ENCODE data around the gene SLC2A1.
A peak's percentile ranks its signal among the peaks of the same experiment; 100 is the strongest.

Gene SLC2A1

GRCh38 chr1:42950116-42950481, 8.6 kb downstream of the SLC2A1 start:
- no peaks in the 10 kb centered on the region for H3K27me3 ChIP-seq (ENCODE audit: control insufficient read depth, low read length)
- TF ChIP-seq EZH2phosphoT487 (IDR thresholded peaks at IDR 0.05; ENCODE audit: borderline replicate concordance, low read length), result no peak
- no peak for TF ChIP-seq CTCF (IDR thresholded peaks at IDR 0.05; ENCODE audit: low read depth, low read length, poor library complexity, severe bottlenecking)
- peaks cover 100% of the 10 kb centered on the region for H3K79me2 ChIP-seq (ENCODE audit: control insufficient read depth, low read length)
- peak overlapping the region; percentile 28 for H3K27ac ChIP-seq (ENCODE audit: low read depth, low read length)
- peak overlapping the region; percentile 24 for H3K4me2 ChIP-seq (ENCODE audit: low read length)
- H4K20me1 ChIP-seq (ENCODE audit: control insufficient read depth, insufficient read depth, low read depth, low read length), result peaks cover 68% of the 10 kb centered on the region
- peaks cover 91% of the 10 kb centered on the region for H3K4me1 ChIP-seq (ENCODE audit: control insufficient read depth, low read length)
- no peaks in the 10 kb centered on the region for H3K9me3 ChIP-seq (ENCODE audit: control insufficient read depth, insufficient read depth, low read length)
- no peaks in the 10 kb centered on the region for H3K9me2 ChIP-seq (replicated peaks; ENCODE audit: control insufficient read depth, low read length)
- no peak overlapping the region for H3K4me3 ChIP-seq (ENCODE audit: low read length)
- peaks cover 88% of the 10 kb centered on the region for H3K36me3 ChIP-seq (ENCODE audit: control insufficient read depth, low read length)
- H3F3A ChIP-seq (ENCODE audit: control insufficient read depth, insufficient read depth), result no peaks in the 10 kb centered on the region

GRCh38 chr1:42949312-42950115, 9.2 kb downstream of the SLC2A1 start:
- Histone ChIP-seq H3K4me2 (ENCODE audit: low read length) (peak overlapping the region; percentile 24), H3K9me2 (replicated peaks; ENCODE audit: control insufficient read depth, low read length) (no peaks in the 10 kb centered on the region), H3K27ac (ENCODE audit: low read depth, low read length) (peak overlapping the region; percentile 28), H3K36me3 (ENCODE audit: control insufficient read depth, low read length) (peaks cover 88% of the 10 kb centered on the region), H3K79me2 (ENCODE audit: control insufficient read depth, low read length) (peaks cover 100% of the 10 kb centered on the region), H3K4me1 (ENCODE audit: control insufficient read depth, low read length) (peaks cover 91% of the 10 kb centered on the region), H3F3A (ENCODE audit: control insufficient read depth, insufficient read depth) (no peaks in the 10 kb centered on the region), H4K20me1 (ENCODE audit: control insufficient read depth, insufficient read depth, low read depth, low read length) (peaks cover 68% of the 10 kb centered on the region), H3K27me3 (ENCODE audit: control insufficient read depth, low read length) (no peaks in the 10 kb centered on the region), H3K9me3 (ENCODE audit: control insufficient read depth, insufficient read depth, low read length) (no peaks in the 10 kb centered on the region), H3K4me3 (ENCODE audit: low read length) (peak overlapping the region; percentile 10; the same call in 1 of the 2 replicates)
- TF ChIP-seq EZH2phosphoT487 (IDR thresholded peaks at IDR 0.05; ENCODE audit: borderline replicate concordance, low read length) (no peak), CTCF (IDR thresholded peaks at IDR 0.05; ENCODE audit: low read depth, low read length, poor library complexity, severe bottlenecking) (no peak)

- H3F3A ChIP-seq (ENCODE audit: control insufficient read depth, insufficient read depth), result no peaks in the 10 kb centered on the region
- no peak for TF ChIP-seq CTCF (IDR thresholded peaks at IDR 0.05; ENCODE audit: low read depth, low read length, poor library complexity, severe bottlenecking)
- no peak for TF ChIP-seq EZH2phosphoT487 (IDR thresholded peaks at IDR 0.05; ENCODE audit: borderline replicate concordance, low read length)
- no peaks in the 10 kb centered on the region for H3K9me3 ChIP-seq (ENCODE audit: control insufficient read depth, insufficient read depth, low read length)
- peaks cover 100% of the 10 kb centered on the region for H3K79me2 ChIP-seq (ENCODE audit: control insufficient read depth, low read length)
- H3K4me2 ChIP-seq (ENCODE audit: low read length), result no peak overlapping the region
- H3K4me3 ChIP-seq (ENCODE audit: low read length), result no peak overlapping the region
- H3K27ac ChIP-seq (ENCODE audit: low read depth, low read length), result no peak overlapping the region
- H3K27me3 ChIP-seq (ENCODE audit: control insufficient read depth, low read length), result no peaks in the 10 kb centered on the region
- peaks cover 91% of the 10 kb centered on the region for H3K4me1 ChIP-seq (ENCODE audit: control insufficient read depth, low read length)
- H3K9me2 ChIP-seq (replicated peaks; ENCODE audit: control insufficient read depth, low read length), result no peaks in the 10 kb centered on the region
- H4K20me1 ChIP-seq (ENCODE audit: control insufficient read depth, insufficient read depth, low read depth, low read length), result peaks cover 72% of the 10 kb centered on the region
- H3K36me3 ChIP-seq (ENCODE audit: control insufficient read depth, low read length), result peaks cover 89% of the 10 kb centered on the region
These were observed 10.5 kb downstream of the SLC2A1 start for GRCh38 chr1:42947965-42948732.

All from DOHH2 (cell line).